ENCODE data around the gene IGF2BP1. TPM values are rescaled to one million over a fixed set of nuclear protein-coding genes. Genes with fewer than 3 reads are reported as not detected.
A peak's percentile ranks its signal among the peaks of the same experiment; 100 is the strongest.

IGF2BP1 gene
- polyA plus RNA-seq (ENCODE audit: insufficient read length in 3 of 3): 10 to 100 TPM; 12.9 to 20.4 (median 18.2) TPM

DNA sequence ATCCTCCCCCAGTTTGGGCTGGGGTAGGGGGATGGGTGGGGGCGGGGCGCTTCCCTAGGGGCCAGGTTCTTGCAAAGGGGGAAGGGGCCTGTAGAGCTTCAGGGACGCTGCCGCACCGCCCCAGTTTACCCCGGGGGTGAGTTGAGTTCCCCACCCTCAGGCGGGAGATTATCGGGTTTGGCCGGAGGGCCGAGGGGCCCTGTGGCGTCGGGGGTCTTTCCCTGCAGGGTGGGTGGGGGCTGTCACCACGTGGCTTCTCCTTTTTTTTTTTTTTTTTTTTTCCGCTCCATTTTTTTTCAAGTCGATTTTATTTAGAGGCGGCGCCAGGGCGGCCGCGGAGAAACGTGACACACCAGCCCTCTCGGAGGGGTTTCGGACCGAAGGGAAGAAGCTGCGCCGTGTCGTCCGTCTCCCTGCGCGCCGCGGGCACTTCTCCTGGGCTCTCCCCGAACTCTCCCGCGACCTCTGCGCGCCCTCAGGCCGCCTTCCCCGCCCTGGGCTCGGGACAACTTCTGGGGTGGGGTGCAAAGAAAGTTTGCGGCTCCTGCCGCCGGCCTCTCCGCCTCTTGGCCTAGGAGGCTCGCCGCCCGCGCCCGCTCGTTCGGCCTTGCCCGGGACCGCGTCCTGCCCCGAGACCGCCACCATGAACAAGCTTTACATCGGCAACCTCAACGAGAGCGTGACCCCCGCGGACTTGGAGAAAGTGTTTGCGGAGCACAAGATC is at the start of gene IGF2BP1:
Gene IGF2BP1, plus strand, starts transcription at position 283 of the 724 bp plus-strand sequence. Its CDS starts 361 bp downstream, at position 644.
- DNase-seq (ENCODE audit: low read depth in 3 of 3, low spot score in 2 of 3): peak in 1 of 3 donors; percentile 34

- no peak for DNase-seq (ENCODE audit: low read depth in 3 of 3, low spot score in 2 of 3)
Observed at GRCh38 chr17:48951572-48951971, 45.6 kb upstream of the IGF2BP1 start.

- DNase-seq (ENCODE audit: low read depth in 3 of 3, low spot score in 2 of 3): no peak
Observed at GRCh38 chr17:48952904-48953303, 44.3 kb upstream of the IGF2BP1 start.

DNA sequence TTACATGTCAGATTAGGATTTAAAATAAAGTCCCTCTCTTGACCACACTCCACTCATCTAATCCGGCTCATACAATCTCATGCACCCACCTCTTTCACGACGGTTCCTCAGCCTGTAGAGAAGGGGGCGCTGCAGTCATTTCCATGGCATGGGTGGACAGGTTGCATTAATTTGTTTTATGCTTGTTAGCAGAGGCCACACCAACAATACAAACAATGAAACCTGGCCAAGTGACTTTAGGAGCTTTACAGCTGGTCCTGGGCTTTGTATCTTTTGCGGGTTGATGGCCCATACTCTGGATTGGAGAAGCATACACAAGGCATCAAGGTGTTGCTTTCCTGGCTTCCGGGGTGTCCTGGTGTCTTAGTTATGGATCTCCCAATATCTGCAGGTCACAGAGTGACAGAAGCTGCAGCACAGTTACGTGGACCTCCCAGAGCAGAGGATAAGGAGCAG is 42.9 kb upstream of the IGF2BP1 start:
- DNase-seq (ENCODE audit: low read depth in 3 of 3, low spot score in 2 of 3): no peak

GRCh38 chr17:48960834-48961515 is 36.2 kb upstream of the IGF2BP1 start:
- DNase-seq (ENCODE audit: low read depth in 3 of 3, low spot score in 2 of 3): no peak

DNA sequence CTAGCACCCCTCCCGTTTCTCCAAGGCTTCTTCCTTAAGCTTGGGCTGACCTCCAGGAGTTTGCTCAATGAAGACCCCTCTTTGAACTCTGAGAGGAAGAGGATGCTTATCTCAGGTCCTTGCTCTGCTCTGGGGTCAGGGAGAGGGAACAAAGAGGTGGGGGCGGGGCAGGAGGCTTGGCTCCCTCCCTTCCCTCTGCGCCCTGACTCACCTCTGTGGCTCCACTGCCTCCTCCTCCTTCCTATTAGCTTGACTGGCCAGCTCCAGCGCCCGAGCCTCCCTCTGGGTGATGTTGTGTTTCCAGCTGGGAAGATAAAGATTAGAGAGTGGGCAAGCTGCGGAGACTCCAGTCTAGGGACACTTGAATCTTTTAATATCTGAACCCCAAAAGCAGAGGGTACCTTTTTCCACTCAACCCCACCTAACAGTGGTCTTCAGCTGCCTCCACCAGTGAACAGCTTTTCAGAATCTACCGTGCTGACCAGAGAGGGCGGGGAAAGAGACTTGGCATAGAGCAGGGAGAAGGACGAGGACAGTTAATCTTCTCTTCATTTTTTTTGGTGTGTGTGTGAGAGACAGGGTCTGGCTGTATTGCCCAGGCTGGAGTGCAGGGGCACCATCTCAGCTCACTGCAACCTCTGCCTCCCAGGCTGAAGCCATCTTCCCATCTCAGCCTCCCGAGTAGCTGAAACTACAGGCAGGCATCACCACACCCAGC is 35.5 kb upstream of the IGF2BP1 start:
- no peak for DNase-seq (ENCODE audit: low read depth in 3 of 3, low spot score in 2 of 3)

DNA sequence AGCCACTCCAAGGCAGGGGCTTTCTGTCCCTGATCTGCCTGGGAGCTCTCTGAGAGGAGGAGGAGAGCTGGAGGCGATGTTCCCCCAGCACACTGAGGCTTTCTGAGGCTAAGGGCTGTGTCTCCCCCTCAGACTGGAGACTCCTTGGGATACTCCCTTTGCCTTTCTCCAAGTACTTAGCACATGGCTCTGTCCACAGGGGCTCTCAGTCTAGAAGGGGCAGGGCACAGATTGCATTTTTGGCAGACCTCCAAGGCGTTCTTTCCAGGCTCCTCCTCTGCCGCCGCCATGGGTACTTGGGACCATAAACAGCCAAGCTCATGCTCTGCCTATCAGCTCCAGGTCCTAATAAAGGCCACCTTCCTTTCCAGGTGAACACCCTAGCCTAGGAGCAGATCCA is 27.0 kb upstream of the IGF2BP1 start:
- DNase-seq (ENCODE audit: low read depth in 3 of 3, low spot score in 2 of 3): no peak

DNA sequence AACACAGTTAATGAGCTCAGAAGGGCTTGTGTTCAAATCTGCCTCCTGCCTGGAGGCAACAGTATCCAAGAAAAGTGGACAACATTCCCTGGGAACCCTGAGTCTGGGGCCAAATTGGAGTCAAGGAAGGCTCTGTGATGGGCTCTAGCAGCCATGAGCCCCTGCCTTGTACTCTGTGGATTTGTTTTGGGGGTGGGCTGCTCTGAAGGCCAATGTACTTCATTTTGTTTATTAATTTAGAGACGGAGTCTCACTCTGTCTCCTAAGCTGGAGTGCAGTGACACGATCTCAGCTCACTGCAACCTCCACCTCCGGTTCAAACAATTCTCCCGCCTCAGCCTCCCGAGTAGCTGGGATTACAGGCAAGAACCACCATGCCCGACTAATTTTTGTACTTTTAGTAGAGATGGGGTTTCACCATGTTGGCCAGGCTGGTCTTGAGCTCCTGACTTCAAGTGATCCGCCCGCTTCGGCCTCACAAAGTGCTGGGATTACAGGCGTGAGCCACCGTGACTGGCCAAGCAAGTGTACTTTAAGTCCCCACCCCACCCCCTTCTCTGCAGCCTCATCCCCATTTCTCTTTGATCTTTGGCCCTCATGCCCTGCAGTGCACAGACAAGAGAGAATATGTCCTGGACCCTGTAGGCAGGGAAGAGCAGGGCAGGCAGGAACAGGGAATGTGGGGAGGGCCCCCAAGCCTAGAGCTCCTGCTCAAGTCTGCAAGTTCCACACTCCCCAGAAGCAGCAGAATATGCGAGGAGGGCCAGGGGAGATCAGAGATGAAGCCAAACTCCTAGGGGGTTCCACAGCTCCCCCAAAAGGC is 26.1 kb upstream of the IGF2BP1 start:
- DNase-seq (ENCODE audit: low read depth in 3 of 3, low spot score in 2 of 3): no peak

DNA sequence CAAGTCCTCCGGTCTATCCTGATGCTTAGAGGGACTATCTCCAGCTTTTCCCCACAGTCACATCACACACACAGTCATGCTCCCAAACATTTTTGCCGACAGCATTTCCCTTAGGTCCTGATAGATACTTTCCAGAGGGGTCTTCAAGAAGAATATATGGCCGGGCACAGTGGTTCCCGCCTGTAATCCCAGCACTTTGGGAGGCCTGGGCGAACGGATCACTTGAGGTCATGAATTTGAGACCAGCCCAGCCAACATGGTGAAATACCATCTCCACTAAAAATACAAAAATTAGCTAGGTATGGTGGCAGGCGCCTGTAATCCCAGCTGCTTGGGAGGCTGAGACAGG is 24.5 kb upstream of the IGF2BP1 start:
- no peak for DNase-seq (ENCODE audit: low read depth in 3 of 3, low spot score in 2 of 3)

DNA sequence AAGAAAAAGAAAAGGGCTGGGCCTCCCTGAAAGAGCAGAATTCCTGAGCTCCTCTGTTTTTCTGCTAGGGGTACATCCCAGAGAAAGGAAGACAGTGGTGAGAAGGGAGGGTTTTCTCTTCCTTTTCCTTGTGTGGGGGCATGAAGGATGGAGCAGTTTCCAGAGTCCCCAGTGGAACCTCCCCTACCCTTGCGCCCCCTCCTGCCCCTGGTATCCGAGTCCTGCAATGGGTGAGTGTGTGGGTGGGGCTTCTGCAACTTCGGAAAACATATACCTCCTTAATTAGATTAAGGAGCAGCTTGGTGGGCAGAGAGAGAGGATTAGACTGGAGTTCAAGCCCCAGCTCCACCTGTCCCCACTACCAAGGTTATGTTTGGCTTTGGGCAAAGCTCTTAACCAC is 23.4 kb upstream of the IGF2BP1 start:
- DNase-seq (ENCODE audit: low read depth in 3 of 3, low spot score in 2 of 3): no peak

GRCh38 chr17:48981927-48982539 is 15.2 kb upstream of the IGF2BP1 start:
- DNase-seq (ENCODE audit: low read depth in 3 of 3, low spot score in 2 of 3): no peak

- no peak for DNase-seq (ENCODE audit: low read depth in 3 of 3, low spot score in 2 of 3)
Observed at GRCh38 chr17:48985436-48986245, 11.5 kb upstream of the IGF2BP1 start.

DNA sequence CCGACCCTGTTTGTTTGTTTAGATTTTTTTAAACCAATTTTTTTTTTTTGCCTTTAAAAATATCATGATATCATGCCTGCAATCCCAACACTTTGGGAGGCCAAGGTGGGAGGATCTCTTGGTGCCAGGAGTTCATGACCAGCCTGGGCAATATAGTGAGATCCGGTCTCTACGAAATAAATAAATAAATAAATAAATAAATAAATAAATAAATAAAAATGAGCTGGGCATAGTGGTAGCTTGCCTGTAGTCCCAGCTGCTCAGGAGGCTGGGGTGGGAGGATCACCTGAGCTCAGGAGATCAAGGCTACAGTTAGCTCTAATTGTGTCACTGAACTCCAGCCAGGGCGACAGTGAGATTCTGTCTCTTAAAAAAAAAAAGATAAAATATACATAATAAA is 8.1 kb upstream of the IGF2BP1 start:
- DNase-seq (ENCODE audit: low read depth in 3 of 3, low spot score in 2 of 3): no peak

- no peak for DNase-seq (ENCODE audit: low read depth in 3 of 3, low spot score in 2 of 3)
Observed at GRCh38 chr17:48990882-48991357, 6.3 kb upstream of the IGF2BP1 start.

DNA sequence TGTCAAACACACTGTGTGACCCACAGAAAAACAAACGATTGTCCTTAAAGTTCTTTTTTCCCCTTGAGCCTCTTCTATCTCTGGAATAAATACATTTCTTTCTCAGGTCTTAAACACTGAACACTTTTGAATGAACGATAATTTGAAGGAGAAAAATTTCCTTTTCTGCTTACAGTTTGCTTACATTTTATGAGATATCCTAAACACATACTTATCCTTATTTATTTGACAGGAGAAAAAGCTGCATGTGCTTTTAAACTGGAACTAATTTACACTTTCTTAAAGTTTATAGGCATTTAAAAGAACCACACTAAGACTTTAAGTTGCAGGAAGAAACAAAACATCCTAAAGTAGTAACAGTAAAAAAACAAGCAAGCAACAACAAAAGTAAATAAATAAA is 4.7 kb upstream of the IGF2BP1 start:
- no peak for DNase-seq (ENCODE audit: low read depth in 3 of 3, low spot score in 2 of 3)

DNA sequence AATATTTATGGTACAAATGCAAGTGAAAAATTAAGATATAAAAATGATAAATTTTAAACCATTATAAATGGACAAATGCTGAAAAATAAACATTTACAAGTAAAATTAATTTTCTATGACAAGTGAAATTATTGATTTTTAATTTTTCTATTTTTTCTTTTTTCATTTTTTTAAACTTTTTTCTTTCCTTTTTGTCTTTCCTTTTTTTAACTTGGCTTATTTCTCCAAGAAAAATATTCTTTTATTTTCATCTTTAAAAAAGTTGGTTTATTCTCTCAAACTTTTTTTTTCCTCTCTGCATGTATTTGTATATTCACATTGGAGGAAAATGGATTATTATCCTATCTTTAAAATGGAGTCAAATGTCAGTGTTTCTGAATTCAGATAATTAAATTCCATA is 3.9 kb upstream of the IGF2BP1 start:
- no peak for DNase-seq (ENCODE audit: low read depth in 3 of 3, low spot score in 2 of 3)

DNA sequence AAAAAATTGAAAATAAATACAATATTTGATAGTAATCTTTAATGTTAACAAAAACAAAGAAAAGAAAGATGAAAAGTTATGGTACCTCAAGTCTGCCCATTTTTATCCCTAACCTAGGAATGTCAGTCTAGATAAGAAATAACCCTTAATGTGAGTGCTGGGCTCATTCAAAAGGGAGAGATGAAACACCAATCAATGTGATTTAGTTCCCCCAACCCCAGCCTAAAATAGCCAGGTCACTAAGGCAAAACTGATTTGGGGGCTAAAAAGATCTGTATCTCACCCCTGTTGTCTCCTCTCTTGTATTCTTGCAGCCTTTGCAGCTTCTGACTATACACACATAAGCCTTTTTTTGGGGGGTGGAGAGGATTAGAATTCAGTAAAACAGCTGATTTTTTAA is 3.2 kb upstream of the IGF2BP1 start:
- DNase-seq (ENCODE audit: low read depth in 3 of 3, low spot score in 2 of 3): no peak

GRCh38 chr17:48994549-48995303 is 2.5 kb upstream of the IGF2BP1 start:
- DNase-seq (ENCODE audit: low read depth in 3 of 3, low spot score in 2 of 3): no peak
